ENCODE results near the gene GMCL1.
"Not testable (repeated sequence)": the region's sequence is repeated elsewhere in the genome, so short reads cannot be mapped to it uniquely, and the experiment has no call there.

Gene GMCL1

DNA sequence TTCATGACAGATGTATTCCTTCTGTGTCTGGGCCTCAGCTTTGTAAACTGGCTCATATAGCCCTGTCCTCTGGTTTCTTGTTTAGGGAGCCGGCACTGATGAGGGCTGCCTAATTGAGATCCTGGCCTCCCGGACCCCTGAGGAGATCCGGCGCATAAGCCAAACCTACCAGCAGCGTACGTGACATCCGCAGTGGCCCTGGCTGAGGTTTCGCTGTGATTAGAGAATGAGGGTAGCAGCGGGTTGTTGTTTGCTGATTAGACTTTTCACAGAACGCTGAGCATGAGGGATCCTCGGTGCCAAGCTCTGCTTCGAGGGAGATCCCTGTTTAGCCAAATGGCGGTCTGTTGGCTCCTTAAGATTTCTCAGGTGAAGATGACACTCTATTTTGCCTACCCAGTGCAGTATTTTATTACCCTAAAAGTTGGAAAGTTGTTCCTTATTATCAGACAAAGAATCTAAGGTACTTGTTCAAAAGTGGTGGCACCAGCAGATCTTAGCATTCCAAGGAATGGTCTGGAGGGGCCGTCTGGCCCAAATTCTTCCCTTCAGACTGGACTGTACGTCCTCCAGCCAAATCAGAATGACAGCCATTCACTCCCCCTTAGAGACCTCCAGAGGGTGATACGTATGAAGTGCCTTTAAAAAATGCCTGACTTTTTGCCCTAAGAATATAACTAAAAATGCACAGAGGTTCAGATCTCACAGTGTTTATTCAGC, 21.5 kb upstream of the GMCL1 start:
- no peak for FAIRE-seq

DNA sequence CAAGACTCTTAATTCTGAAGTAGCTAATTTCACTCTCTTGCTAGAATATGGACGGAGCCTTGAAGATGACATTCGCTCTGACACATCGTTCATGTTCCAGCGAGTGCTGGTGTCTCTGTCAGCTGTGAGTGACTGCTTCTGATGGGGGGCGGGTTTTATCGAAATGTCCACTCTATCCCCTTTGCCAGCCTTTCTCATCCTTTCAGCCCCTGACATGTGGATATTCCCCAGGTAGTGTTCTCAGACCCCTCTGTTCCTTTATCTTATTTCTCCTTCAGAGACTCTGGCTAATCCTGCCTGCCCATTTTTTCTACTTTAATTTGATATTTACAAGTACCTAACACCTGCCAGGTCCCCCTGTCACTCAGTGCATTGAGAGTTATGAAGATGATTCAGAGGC, 18.9 kb upstream of the GMCL1 start:
- FAIRE-seq (no peak), DNase-seq (ENCODE audit: insufficient read length, low spot score) (no peak)

More for the DNA sequence above, 21.5 kb upstream of the GMCL1 start:
- DNase-seq (ENCODE audit: insufficient read length, low spot score) = no peak

DNA sequence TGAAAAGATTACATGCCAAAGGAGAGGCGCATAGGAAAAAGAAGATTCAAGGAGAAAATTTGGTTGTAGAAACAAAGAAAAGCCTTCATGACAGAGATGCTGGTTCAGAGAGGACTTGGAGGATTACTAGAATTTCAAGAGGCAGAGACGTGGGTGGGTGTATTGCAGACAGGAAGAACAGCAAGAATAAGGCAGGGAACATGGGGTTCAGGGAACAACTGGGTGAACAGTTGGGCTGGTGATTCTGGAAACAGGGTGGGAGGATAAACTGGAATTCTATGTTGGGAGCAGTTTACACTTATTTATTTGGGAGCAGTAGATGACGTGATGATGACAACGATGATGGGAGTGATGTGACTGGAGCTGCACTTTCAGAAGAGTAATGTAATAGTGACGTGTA, 18.4 kb upstream of the GMCL1 start:
- FAIRE-seq = no peak
- no peak for DNase-seq (ENCODE audit: insufficient read length, low spot score)

DNA sequence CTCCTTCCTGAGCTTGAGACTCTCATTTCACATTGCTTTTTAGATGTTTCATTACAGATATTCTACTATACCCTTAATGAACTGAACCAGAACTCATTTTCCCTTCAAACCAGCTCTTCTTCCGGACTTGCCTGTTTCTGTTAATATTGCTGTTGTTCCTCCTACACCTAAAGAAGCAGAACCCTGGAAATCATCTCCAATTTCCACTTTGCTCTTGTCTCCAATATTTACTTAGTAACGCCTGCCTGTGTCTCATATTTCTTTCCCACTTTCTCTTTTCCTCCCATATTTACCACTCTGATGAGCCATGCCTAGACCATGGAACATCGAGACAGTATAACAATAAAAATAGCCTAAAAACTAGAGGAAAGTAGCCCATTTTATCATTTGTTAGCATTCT, 17.9 kb upstream of the GMCL1 start:
- FAIRE-seq = no peak
- no peak for DNase-seq (ENCODE audit: insufficient read length, low spot score)

DNA sequence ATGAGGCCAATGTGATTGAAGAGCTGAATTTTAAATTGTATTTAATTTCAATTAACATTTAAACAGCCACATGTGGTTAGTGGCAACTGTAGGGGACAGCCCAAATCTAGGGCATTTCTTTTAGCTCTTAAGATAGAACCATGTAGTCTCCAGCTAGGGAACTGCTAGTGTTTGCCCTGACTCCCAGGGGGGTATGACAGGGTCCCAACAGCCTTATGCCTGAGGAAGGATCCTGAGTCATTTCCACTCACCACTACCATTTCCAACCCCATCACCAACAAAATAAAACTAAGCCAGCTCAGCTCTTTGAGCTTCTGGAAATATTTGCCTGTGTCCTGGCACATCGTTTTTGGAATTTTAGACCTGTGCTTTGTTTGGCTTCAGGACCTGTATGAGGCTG, 13.7 kb upstream of the GMCL1 start:
- FAIRE-seq = no peak
- no peak for DNase-seq (ENCODE audit: insufficient read length, low spot score)

DNA sequence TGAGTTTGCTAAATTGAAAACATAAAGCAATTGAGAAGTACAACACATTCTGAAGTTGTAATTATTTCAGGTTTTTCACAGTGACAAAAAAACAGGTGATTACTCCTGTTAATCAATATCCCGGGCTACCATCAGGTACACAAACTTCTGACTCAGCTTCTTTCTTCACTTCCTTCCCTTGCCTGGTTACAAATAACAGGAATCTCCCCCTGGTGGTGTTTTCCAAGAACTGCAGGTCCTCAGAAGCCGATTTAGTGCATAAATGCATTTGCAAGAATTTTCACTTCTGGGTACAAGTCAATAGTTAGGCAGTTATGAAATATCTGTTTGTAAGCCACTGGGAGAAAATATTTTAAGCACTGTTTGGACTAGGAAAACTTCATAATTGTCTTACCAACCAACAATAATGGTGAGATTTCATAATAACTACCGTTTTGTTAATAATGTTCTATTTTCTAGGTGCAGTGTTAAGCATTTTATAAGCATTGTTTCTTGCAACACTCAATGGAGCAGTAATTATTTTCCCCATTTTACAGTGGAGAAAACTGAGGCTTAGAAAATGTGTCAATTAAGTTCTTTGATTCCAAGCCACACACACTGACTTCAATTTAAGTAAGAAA, 12.4 kb upstream of the GMCL1 start:
- FAIRE-seq (peak; percentile 98), DNase-seq (ENCODE audit: insufficient read length, low spot score) (no peak)

DNA sequence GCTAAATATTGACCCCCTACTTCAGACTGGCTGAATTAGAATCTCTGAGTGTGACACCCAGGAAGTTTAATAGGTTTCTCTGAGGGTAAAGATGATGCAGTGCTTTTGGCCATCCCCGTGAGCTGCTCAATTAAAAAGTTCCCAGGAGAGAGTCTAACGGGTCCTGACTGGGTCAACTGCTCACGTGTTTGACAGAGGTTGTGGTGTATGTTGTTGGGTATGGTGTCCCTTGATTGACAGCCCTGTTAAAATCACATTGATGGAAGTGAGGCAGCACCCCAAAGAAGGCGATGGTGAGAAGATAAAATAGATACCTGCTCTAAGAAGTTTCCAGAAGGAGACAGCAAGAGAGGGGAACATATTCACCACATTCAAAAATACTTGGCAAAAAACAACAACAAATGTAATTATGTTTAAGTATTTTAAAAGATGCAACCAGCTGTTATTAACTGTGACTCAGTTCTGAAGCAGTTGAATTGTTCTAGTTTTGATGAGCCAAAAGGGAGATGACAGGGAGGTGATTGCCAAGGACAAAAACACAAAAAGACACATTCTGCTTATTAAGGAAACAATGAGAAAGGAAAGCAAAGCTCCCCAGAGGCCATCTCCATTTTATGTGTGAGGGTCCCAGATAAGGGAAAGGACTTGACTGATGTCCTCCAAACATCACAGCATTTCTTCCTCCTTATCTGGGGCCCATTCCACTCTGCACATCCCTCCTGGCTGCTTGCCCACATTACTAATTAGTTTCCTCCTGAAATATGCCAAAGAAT, 11.5 kb upstream of the GMCL1 start:
- DNase-seq (ENCODE audit: insufficient read length, low spot score) = no peak
- peak; percentile 60 for FAIRE-seq

DNA sequence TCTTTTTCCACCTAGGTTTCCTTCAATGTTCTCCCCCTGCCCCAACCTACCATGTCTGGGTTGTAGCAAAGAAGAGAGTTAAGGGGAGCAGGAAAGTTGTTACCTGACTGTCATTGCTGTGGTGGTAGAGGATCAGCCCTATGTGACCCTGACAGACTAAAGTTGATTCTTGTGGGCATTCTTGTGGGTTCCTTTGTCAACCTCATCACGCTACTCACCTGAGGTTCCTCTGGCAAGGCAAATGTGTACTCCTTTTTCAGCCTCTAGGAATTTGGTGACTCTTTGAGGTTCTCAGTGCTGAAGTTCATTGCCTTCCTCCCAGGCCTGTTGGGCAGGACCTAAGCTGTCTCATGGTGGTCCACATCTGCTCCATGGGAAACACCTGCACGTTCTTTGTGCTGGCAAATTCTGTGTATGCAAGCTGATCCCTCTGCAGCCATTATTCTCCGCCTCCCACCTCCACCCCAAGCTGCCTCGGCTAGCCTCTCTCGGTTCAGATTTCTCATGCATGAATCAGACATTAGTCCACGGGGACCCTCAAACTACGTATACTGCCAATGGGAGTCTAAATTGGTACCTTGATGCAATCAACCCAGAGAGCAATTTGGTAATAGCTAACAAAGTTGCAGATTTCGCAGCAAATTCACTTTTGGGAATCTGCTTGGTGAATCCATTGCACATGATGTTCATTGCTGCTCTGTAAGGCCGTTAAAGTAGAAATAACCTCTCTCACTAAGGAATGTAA, 1.5 kb upstream of the GMCL1 start:
- DNase-seq (ENCODE audit: insufficient read length, low spot score) (no peak), FAIRE-seq (no peak)

DNA sequence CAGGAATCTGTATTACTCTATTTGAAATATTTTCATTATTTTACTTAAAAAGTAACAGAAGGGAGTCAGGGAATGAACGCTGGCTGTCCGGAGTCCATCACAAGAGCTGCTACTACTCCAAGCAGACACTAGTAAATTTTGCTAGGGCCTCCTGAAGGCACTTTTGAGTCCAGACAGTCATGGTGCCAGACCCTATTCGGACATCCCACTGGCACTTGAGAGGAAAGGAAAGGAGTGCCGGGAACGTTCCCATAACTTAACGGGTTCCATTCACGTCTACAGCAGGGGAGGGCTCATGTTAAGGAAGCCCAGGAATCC, 563 bp upstream of the GMCL1 start:
- DNase-seq (ENCODE audit: insufficient read length, low spot score) (no peak), FAIRE-seq (no peak)

DNA sequence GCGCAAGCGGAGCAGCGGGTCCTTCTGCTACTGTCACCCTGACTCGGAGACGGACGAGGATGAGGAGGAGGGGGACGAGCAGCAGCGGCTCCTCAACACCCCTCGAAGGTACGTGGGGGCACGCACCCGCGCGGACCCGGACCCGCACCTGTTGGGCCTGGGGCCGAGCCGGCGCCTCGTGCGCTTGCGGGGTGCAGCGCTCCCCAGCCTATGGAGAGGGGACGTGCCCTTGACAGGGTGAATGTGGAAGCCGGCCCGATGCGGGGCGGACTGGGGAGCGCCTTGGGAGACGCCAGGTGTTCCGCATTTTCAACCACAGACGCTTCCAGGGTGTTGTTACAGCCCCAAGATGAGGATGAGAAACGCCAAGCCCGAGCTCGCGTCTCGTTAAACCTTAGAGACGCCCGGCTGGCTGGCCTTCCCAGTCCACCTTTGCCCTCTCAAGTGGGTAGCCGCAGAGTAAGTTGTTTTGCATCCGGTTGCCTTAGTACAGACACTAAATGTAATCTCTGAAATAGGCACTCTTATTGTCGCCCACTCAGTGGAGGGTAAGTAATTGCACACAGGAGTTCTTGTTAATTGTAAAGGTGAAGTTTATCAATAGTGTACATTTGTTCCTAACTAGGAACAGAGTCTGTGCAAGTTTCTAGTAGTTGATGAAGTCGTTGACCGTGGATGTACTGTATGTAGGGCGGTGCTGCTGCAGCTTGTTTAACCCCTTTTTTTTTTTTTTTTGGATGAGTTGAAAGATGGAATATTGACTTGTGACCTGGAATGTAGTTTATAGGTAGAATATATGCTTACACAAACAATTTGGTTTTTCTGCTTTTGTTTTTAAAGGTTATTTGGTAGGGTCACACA, 815 bp downstream of the GMCL1 start:
- FAIRE-seq = peak; percentile 63
- peak; percentile 15 for DNase-seq (ENCODE audit: insufficient read length, low spot score)

DNA sequence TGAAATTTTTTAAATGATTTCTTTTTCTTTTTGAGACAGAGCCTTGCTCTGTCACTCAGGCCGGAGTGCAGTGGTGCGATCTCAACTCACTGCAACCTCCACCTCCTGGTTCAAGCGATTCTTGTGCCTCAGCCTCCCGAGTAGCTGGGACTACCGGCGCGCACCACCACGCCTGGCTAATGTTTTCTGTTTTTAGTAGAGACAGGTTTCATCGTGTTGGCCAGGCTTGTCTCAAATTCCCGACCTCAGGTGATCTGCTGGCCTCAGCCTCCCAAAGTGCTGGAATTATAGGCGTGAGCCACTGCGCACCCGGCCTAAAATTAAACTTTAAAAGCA, 1.4 kb downstream of the GMCL1 start:
- DNase-seq (ENCODE audit: insufficient read length, low spot score); FAIRE-seq: not testable (repeated sequence)

DNA sequence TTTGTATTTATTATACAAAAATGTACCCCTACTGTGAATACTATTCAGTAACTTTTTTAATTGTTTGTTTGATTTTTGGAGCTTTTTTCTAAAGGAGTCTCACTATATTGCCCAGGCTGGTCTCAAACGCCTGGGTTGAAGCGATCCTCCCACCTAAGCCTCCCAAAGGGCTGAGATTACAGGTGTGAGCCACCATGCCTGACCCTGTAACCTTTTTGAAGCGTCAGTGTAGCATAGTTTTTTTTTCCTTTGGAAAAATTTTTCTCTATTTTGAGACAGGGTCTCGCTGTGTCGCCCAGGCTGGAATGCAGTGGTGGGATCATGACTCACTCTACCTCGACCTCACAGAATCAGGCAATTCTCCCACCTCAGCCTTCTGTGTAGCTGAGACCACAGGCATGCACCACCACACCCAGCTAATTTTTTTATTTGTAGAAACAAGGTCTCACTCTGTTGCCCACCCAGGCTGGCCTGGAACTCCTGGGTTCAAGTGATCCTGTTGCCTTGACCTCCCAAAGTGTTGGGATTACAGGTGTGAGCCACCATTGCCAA, 2.0 kb downstream of the GMCL1 start:
- FAIRE-seq = no peak
- no peak for DNase-seq (ENCODE audit: insufficient read length, low spot score)

DNA sequence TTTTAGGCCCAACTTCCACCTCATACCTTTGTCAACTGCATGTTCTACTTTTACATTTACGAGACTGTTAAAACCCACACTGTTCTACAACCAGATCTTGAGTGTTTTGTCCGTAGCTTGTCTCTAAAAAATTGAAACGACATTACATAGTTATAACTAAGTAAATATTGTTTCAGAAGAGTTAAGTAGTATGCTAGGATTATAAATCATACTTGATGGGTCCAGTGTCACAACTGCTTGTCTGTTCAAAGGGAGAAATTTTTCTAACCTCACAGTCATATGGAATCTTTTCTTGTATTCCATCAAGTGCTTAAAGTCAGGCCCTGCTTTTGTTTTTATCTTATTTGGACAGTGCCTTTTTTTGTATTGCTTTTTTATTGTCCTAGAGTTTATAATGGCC, 4.3 kb downstream of the GMCL1 start:
- FAIRE-seq (no peak), DNase-seq (ENCODE audit: insufficient read length, low spot score) (no peak)

DNA sequence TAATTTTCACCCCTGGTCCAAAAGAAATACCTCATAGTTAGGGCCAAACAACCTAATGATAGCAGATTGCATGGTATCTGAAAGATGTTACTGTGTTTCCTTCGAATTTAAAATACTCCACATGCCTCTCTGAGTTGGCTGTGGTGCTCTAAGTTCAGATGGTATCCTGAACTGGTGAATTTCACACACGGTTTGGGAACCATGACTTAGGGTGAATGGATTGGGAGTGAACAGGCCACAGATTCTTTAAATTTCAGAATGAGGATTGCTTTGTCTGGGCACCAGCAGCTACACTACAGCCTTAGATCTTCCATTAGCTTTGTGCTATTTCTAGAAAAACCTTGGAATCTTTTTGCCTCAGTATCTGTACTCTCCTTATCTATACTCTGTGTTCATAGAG, 6.2 kb downstream of the GMCL1 start:
- DNase-seq (ENCODE audit: insufficient read length, low spot score) (no peak), FAIRE-seq (no peak)

DNA sequence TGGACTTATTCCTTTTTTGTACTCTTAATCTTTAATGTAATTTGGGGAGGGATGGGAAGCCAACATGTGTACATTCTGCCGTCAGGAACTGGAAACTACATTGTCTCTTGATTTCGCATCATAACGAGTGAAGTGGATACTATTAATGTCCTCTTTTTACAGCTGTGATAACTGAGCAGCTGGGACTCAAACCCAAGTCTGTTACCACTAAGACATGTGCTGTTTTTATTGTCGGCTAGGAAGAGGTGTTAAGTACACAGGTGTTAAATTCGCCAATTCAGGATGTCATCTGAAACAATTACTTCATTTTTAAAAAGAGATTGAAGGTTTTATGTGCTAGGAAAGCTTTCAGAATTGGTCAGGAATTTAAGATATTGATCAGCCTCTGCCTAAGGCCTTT, 6.9 kb downstream of the GMCL1 start:
- DNase-seq (ENCODE audit: insufficient read length, low spot score) = no peak
- no peak for FAIRE-seq

DNA sequence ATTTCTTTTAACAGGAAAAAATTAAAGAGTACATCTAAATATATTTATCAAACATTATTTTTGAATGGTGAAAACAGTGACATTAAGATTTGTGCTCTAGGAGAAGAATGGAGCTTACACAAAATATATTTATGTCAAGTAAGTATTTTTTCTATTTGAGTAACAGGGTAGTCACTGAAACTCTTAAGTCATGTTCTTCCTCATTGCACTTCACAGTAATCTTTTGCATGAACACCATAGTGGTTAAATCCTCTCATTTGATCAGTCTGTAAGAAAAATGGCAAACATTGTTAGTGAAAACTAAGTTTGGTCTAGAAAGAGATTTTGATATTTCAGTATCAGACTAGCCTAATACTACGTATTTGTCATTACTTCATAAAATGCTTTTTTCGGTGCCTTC, 8.1 kb downstream of the GMCL1 start:
- peak; percentile 33 for FAIRE-seq

DNA sequence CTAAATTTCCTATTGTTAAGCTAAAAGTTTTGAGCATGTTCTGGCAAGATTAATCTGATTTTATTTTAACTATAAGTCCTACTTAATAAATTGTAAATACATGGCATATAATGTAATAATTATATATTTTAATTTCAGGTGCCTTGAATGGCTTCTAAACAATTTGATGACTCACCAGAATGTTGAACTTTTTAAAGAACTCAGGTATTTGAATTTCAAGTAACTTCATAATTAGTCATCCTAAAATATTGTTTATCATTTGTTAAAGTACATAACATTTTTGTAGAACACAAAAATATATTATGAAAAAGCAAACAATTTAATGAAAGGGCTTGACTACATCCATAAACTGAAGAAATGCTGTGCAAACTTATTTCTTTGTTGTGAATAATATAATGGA, 14.5 kb downstream of the GMCL1 start:
- DNase-seq (ENCODE audit: insufficient read length, low spot score) (no peak), FAIRE-seq (no peak)

More for the DNA sequence above, 8.1 kb downstream of the GMCL1 start:
- no peak for DNase-seq (ENCODE audit: insufficient read length, low spot score)

DNA sequence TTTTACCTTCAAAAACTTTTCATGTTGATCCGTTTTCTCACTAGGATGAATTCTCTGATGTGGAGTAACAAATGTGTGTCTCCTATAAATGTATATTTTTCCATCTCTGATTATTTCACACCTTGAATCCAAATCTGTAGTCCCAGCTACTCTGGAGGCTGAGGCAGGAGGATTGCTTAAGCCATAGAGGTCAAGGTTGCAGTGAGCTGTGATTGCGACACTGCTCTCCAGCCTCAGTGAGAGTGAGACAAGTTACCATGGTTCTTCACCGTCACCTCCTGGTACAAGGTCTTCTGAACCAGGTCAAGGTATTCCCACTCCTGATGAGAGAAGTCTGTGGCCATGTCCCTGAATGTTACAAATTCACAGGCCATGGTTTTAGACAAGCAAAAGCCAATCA, 15.1 kb downstream of the GMCL1 start:
- DNase-seq (ENCODE audit: insufficient read length, low spot score) (no peak), FAIRE-seq (no peak)

DNA sequence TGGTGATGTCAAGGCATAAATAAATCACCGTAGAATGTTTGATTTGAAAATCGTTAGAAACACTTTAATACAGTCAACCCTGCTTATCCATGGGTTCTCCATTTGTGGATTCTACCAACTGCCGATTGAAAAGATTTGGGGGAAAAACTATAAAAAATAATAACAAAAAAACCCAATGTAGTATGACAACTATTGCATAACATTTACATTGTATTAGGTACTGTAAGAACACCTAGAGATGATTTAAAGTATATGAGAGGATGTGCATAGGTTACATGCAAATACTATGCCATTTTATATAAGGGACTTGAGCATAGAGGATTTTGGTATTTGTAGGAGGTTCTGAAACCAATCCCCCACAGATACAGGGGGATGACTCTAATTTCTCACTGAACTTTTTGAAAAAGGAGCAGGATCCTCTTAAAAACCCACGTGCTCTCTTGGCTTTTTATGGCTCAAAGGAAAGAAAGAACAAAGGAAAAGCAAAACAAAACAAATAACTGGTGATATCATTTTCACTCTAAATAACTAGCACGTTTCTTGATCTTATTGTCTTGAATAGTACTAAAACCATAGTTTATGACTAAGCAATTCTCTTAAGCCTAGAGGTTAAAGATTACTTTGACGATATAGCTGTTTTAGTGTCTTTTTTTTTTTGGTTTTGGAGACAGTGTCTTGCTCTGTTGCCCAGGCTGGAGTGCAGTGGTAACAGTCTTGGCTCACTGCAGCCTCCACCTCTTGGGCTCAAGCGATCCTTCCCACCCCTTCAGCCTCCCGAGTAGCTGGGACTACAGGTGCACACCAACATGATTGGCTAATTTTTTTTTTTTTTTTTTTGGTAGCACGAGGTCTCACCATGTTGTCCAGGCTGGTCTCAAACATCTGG, 17.0 kb downstream of the GMCL1 start:
- no peak for FAIRE-seq

More for the DNA sequence above, 17.0 kb downstream of the GMCL1 start:
- DNase-seq (ENCODE audit: insufficient read length, low spot score) = no peak

Data from GM19239 (cell line).